Measurements from ENCODE around the gene GLCCI1.

GRCh38 chr7:8115547-8116402 lies 147.2 kb downstream of the GLCCI1 start:
- TF ChIP-seq POLR2AphosphoS5 (IDR thresholded peaks at IDR 0.05): no peak
- TF ChIP-seq CTCF (IDR thresholded peaks at IDR 0.05): no peak
